ENCODE measurements around the gene SERPINH1. TPM values are rescaled to one million over a fixed set of nuclear protein-coding genes. Genes with fewer than 3 reads are reported as not detected.

The SERPINH1 gene
- total and polyA plus RNA-seq, 2 donors (not counting 3 experiments of a cell fraction or from before 2014, with no cell fraction given): 409 to 816 TPM

DNA sequence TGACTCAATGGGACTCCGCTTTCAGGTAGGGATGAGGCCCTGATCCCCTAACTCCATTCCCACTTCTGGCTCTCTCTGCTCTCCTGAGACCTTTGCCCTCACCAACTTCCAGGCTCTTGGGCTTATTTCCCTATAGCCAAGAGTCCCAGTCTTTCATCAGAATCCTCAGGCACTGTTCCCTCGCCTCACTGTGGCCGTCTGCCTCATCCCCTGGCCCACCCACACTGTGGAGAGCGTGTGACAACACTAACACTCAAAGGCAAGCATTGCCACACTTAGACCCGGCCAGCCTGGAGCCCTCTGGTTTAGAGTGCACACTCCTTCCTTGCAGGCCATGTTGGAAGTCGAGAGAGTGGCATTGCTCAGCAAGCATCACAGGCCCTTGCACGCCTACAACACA lies 27.0 kb downstream of the SERPINH1 start:
- H3K27me3 ChIP-seq (ENCODE audit: control insufficient read depth in 2 of 2, insufficient read depth in 2 of 2, low read length in 2 of 2): no peaks in the 10 kb centered on the region

DNA sequence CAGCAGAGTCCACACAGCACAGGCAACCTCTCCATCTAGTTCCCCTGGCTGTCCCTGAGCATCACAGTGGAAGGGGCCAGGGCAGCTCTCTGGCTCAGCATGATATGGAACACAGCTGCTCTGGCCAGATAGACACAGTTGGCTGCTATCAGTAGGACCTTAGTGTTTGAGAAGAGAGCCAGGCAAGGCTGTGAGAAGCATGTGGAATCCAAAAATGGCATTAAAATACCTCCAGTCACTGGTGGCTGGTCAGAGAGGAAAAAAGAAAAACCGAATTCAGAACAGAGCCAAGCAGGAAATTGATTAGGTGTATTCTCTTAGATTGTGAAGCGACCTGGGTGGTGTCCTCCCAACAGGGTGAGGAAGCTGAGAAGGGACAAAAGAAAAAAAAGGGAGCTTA lies 27.9 kb downstream of the SERPINH1 start:
- TF ChIP-seq, protein P1, sequence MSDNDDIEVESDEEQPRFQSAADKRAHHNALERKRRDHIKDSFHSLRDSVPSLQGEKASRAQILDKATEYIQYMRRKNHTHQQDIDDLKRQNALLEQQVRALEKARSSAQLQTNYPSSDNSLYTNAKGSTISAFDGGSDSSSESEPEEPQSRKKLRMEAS (IDR thresholded peaks at IDR 0.05; ENCODE audit: insufficient read depth, insufficient read length): no peak
- no peak for TF ChIP-seq FOS (IDR thresholded peaks at IDR 0.05; ENCODE audit: borderline replicate concordance, insufficient read depth, low read length)
- no peak for TF ChIP-seq EZH2 (IDR thresholded peaks at IDR 0.05; ENCODE audit: borderline replicate concordance, low read depth, low read length, severe bottlenecking)
- no peak for TF ChIP-seq JUN (IDR thresholded peaks at IDR 0.05; ENCODE audit: borderline replicate concordance, insufficient read depth, insufficient read length, low read depth)
- TF ChIP-seq GATA2 (IDR thresholded peaks at IDR 0.05; ENCODE audit: insufficient read depth, insufficient read length, low read depth, low read length): no peak
- no peak for TF ChIP-seq MYC (IDR thresholded peaks at IDR 0.05; ENCODE audit: low read depth, low read length)
- TF ChIP-seq POLR2A (IDR thresholded peaks at IDR 0.05; ENCODE audit: low read depth, low read length): no peak
- TF ChIP-seq, protein P2, sequence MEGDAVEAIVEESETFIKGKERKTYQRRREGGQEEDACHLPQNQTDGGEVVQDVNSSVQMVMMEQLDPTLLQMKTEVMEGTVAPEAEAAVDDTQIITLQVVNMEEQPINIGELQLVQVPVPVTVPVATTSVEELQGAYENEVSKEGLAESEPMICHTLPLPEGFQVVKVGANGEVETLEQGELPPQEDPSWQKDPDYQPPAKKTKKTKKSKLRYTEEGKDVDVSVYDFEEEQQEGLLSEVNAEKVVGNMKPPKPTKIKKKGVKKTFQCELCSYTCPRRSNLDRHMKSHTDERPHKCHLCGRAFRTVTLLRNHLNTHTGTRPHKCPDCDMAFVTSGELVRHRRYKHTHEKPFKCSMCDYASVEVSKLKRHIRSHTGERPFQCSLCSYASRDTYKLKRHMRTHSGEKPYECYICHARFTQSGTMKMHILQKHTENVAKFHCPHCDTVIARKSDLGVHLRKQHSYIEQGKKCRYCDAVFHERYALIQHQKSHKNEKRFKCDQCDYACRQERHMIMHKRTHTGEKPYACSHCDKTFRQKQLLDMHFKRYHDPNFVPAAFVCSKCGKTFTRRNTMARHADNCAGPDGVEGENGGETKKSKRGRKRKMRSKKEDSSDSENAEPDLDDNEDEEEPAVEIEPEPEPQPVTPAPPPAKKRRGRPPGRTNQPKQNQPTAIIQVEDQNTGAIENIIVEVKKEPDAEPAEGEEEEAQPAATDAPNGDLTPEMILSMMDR (IDR thresholded peaks at IDR 0.05; ENCODE audit: extremely low read depth in 1 of 2, insufficient read depth in 1 of 2, low read depth in 1 of 2, low read length in 2 of 2): no peak
- no peak for TF ChIP-seq POLR2AphosphoS5 (IDR thresholded peaks at IDR 0.05; ENCODE audit: insufficient read depth, low read depth, low read length)
- Histone ChIP-seq H3K79me2 (ENCODE audit: control insufficient read depth, insufficient read depth, low read length) (no peaks in the 10 kb centered on the region), H3K27ac (ENCODE audit: insufficient read depth, low read depth, low read length) (no peak overlapping the region), H4K20me1 (replicated peaks; ENCODE audit: control insufficient read depth, extremely low read depth, insufficient read depth, low read length) (no peaks in the 10 kb centered on the region), H3K9me1 (replicated peaks; ENCODE audit: control insufficient read depth, extremely low read depth, insufficient read depth, low read length) (no peaks in the 10 kb centered on the region), H3K9me3 (replicated peaks; ENCODE audit: control insufficient read depth, insufficient read depth, low read length) (no peaks in the 10 kb centered on the region), H3K27me3 (ENCODE audit: control insufficient read depth in 2 of 2, insufficient read depth in 2 of 2, low read length in 2 of 2) (no peaks in the 10 kb centered on the region), H3K4me3 (replicated peaks in 1 of 3; ENCODE audit: insufficient read depth in 1 of 3, low read depth in 1 of 3, low read length in 3 of 3) (no peak overlapping the region), H3K36me3 (ENCODE audit: control insufficient read depth in 2 of 2, extremely low read depth in 1 of 2, insufficient read depth in 2 of 2, low read length in 2 of 2) (no peaks in the 10 kb centered on the region), H2AFZ (ENCODE audit: low read depth, low read length) (no peak overlapping the region), H3K4me2 (ENCODE audit: insufficient read depth, low read length) (no peak overlapping the region), H3K9ac (replicated peaks; ENCODE audit: extremely low read depth, insufficient read depth, low read length) (no peak overlapping the region), H3K4me1 (ENCODE audit: control insufficient read depth, extremely low read depth, insufficient read depth, low read length) (peaks cover 7% of the 10 kb centered on the region)
- intact Hi-C loops (cut with micrococcal nuclease) (no loop called here), dilution Hi-C loops (cut with MboI; ENCODE audit: extremely low pct_ligation_motif_present, low sequenced_read_pairs) (no loop called here)
- no peak for FAIRE-seq
- POLR2A ChIA-PET: no interaction called here
- CTCF ChIA-PET: no interaction called here
- no peak for DNase-seq (ENCODE audit: low read depth, low spot score)
- BruUV-seq (replicated peaks): no TSS peak

More for the DNA sequence above, 27.0 kb downstream of the SERPINH1 start:
- H2AFZ ChIP-seq (ENCODE audit: low read depth, low read length): no peak overlapping the region
- CTCF ChIA-PET: interaction anchor here (1.4 kb wide), 1 partner anchor 20 kb away, joined by 3 read pairs; no protein-coding TSS in a partner anchor
- POLR2A ChIA-PET: no interaction called here
- H3K27ac ChIP-seq (ENCODE audit: insufficient read depth, low read depth, low read length): no peak overlapping the region
- H4K20me1 ChIP-seq (replicated peaks; ENCODE audit: control insufficient read depth, extremely low read depth, insufficient read depth, low read length): no peaks in the 10 kb centered on the region
- H3K9me3 ChIP-seq (replicated peaks; ENCODE audit: control insufficient read depth, insufficient read depth, low read length): no peaks in the 10 kb centered on the region
- dilution Hi-C loops (cut with MboI; ENCODE audit: extremely low pct_ligation_motif_present, low sequenced_read_pairs): no loop called here
- H3K4me3 ChIP-seq (replicated peaks in 1 of 3; ENCODE audit: insufficient read depth in 1 of 3, low read depth in 1 of 3, low read length in 3 of 3): no peak overlapping the region
- H3K79me2 ChIP-seq (ENCODE audit: control insufficient read depth, insufficient read depth, low read length): no peaks in the 10 kb centered on the region
- TF ChIP-seq GATA2 (IDR thresholded peaks at IDR 0.05; ENCODE audit: insufficient read depth, insufficient read length, low read depth, low read length): no peak
- TF ChIP-seq FOS (IDR thresholded peaks at IDR 0.05; ENCODE audit: borderline replicate concordance, insufficient read depth, low read length): no peak
- TF ChIP-seq EZH2 (IDR thresholded peaks at IDR 0.05; ENCODE audit: borderline replicate concordance, low read depth, low read length, severe bottlenecking): no peak
- H3K9ac ChIP-seq (replicated peaks; ENCODE audit: extremely low read depth, insufficient read depth, low read length): no peak overlapping the region
- DNase-seq (ENCODE audit: low read depth, low spot score) (no peak), FAIRE-seq (no peak)
- peaks cover 11% of the 10 kb centered on the region for H3K4me1 ChIP-seq (ENCODE audit: control insufficient read depth, extremely low read depth, insufficient read depth, low read length)
- H3K9me1 ChIP-seq (replicated peaks; ENCODE audit: control insufficient read depth, extremely low read depth, insufficient read depth, low read length): no peaks in the 10 kb centered on the region
- H3K36me3 ChIP-seq (ENCODE audit: control insufficient read depth in 2 of 2, extremely low read depth in 1 of 2, insufficient read depth in 2 of 2, low read length in 2 of 2): no peaks in the 10 kb centered on the region
- no peak overlapping the region for H3K4me2 ChIP-seq (ENCODE audit: insufficient read depth, low read length)
- BruUV-seq (replicated peaks): no TSS peak
- intact Hi-C loops (cut with micrococcal nuclease): no loop called here
